SK-N-MC (cell line): ENCODE measurements around the gene TBX3.

ENCODE experiments used
- DNase-seq: peaks from one replicate; pipeline ENCODE4 v3.0.0-alpha.2; 2011; ENCODE audit warnings: low read depth, low spot score
- H3K27ac ChIP-seq: fragments of 200-600 bp; sonication (generic); 2 replicates; pipeline ENCODE4 v1.5.1; 2016; ENCODE audit warnings: mixed run types
- H3K36me3 ChIP-seq: fragments of 200-600 bp; sonication (generic); 2 replicates; pipeline ENCODE4 v1.6.1; 2017; ENCODE audit warnings: antibody characterized with exemption, low read length, mixed read lengths; ENCODE audit not compliant: insufficient read depth
- H3K4me3 ChIP-seq: fragments of 200-600 bp; sonication (generic); 2 replicates; pipeline ENCODE4 v1.5.1; 2016
- H3K9ac ChIP-seq: fragments of 200-600 bp; sonication (generic); 2 replicates; pipeline ENCODE4 v1.8.0; 2017; ENCODE audit warnings: mixed run types, mixed read lengths; ENCODE audit not compliant: insufficient read length
- H3K9me3 ChIP-seq: fragments of 200-600 bp; sonication (generic); 2 replicates; pipeline ENCODE4 v1.6.1; 2017; ENCODE audit warnings: low read depth, mild to moderate bottlenecking, antibody characterized with exemption, low read length, moderate library complexity, mixed read lengths
- EZH2 ChIP-seq: fragments of 200-600 bp; sonication (generic); IDR thresholded peaks from one replicate; pipeline ENCODE4 v1.6.1; 2017; ENCODE audit warnings: antibody characterized with exemption
- FOXP2 ChIP-seq: optimal IDR thresholded peaks from 2 replicates; pipeline ENCODE3; 2011; ENCODE audit warnings: mild to moderate bottlenecking, moderate library complexity; ENCODE audit not compliant: insufficient read depth; ENCODE audit errors: extremely low read length, control extremely low read depth
- POLR2AphosphoS5 ChIP-seq: IDR thresholded peaks from 2 replicates; pipeline ENCODE4 v1.6.1; 2012; ENCODE audit warnings: mild to moderate bottlenecking, low read depth, low read length, borderline replicate concordance

Gene TBX3

GRCh38 chr12:114681116-114681871, 2.7 kb downstream of the TBX3 start:
- Histone ChIP-seq H3K36me3 (peaks cover 33% of the 10 kb centered on the region), H3K9me3 (no peaks in the 10 kb centered on the region), H3K9ac (peak overlapping the region; percentile 49), H3K27ac (no peak overlapping the region), H3K4me3 (peak overlapping the region; percentile 75)
- TF ChIP-seq EZH2 (no peak), FOXP2 (no peak), POLR2AphosphoS5 (no peak)
- no peak for DNase-seq

- no peak overlapping the region for H3K27ac ChIP-seq
- H3K4me3 ChIP-seq = peak overlapping the region; percentile 75
- no peak for DNase-seq
- peak overlapping the region; percentile 49 for H3K9ac ChIP-seq
- no peak for TF ChIP-seq EZH2
- no peak for TF ChIP-seq POLR2AphosphoS5
- no peak for TF ChIP-seq FOXP2
- no peaks in the 10 kb centered on the region for H3K9me3 ChIP-seq
- peaks cover 37% of the 10 kb centered on the region for H3K36me3 ChIP-seq
Observed at GRCh38 chr12:114680604-114681069, 3.3 kb downstream of the TBX3 start.

- peak overlapping the region; percentile 75 for H3K4me3 ChIP-seq
Observed at GRCh38 chr12:114679942-114680341, 4.0 kb downstream of the TBX3 start.

GRCh38 chr12:114679452-114679875, 4.5 kb downstream of the TBX3 start:
- H3K36me3 ChIP-seq = peaks cover 37% of the 10 kb centered on the region
- H3K9ac ChIP-seq = no peak overlapping the region
- no peaks in the 10 kb centered on the region for H3K9me3 ChIP-seq
- no peak for DNase-seq
- H3K27ac ChIP-seq = no peak overlapping the region
- H3K4me3 ChIP-seq = peak overlapping the region; percentile 75
- TF ChIP-seq EZH2 (no peak), POLR2AphosphoS5 (no peak), FOXP2 (no peak)

More at GRCh38 chr12:114679942-114680341, 4.0 kb downstream of the TBX3 start:
- no peaks in the 10 kb centered on the region for H3K9me3 ChIP-seq
- H3K9ac ChIP-seq = peak overlapping the region; percentile 49
- DNase-seq = no peak
- no peak overlapping the region for H3K27ac ChIP-seq
- peaks cover 37% of the 10 kb centered on the region for H3K36me3 ChIP-seq
- TF ChIP-seq EZH2 (no peak), POLR2AphosphoS5 (no peak), FOXP2 (no peak)

DNA sequence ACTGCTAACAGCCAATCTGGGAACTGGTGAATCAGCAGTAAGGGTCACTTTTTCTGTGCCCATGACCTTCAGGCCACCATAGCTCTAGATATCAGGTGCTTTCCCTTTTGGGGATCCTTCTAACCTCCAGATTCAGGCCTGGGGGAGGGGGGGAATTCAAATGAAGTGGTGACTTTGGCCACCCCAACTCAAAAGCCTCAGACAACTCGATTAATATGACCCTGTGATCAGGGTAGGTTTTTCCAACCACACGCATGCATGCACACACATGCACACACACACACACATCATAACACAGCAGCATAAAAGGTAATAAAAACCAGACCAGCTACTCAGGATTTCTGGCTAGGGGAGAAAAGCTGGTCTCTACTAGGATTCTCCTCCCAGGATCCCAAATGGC, 5.3 kb downstream of the TBX3 start:
- no peaks in the 10 kb centered on the region for H3K9me3 ChIP-seq
- H3K4me3 ChIP-seq = 0 out of 2 replicates have a peak overlapping the region, but pooled peaks have one; percentile 9
- H3K36me3 ChIP-seq = peaks cover 39% of the 10 kb centered on the region
- no peak overlapping the region for H3K27ac ChIP-seq
- DNase-seq = no peak
- no peak for TF ChIP-seq FOXP2
- TF ChIP-seq POLR2AphosphoS5 = no peak
- TF ChIP-seq EZH2 = no peak
- H3K9ac ChIP-seq = no peak overlapping the region

DNA sequence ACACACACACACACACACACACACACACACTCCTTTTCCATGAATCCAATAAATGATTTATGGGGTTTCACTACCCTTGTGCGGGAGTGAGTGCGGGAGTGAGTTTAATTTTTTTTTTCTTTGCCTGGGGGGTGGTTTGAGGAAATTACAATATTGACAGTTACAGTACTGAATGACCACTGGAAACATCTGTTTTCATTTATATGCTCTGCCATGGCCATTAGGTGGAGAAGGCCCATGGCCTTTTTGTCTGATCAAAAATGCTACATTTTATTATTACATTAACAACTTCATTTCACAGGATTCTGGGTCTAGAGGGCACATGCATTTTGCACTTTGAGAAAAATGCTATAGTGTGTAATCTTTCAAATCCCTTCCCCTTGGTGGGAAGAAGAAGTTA, 5.9 kb downstream of the TBX3 start:
- no peak overlapping the region for H3K4me3 ChIP-seq
- H3K9me3 ChIP-seq = no peaks in the 10 kb centered on the region
- peaks cover 43% of the 10 kb centered on the region for H3K36me3 ChIP-seq
- no peak overlapping the region for H3K9ac ChIP-seq
- H3K27ac ChIP-seq = no peak overlapping the region
- DNase-seq = no peak
- TF ChIP-seq EZH2 (no peak), FOXP2 (no peak), POLR2AphosphoS5 (no peak)

GRCh38 chr12:114676142-114676741, 7.7 kb downstream of the TBX3 start:
- no peak overlapping the region for H3K9ac ChIP-seq
- peaks cover 41% of the 10 kb centered on the region for H3K36me3 ChIP-seq
- no peak overlapping the region for H3K4me3 ChIP-seq
- no peak for TF ChIP-seq POLR2AphosphoS5
- no peak for TF ChIP-seq EZH2
- no peak for TF ChIP-seq FOXP2
- no peaks in the 10 kb centered on the region for H3K9me3 ChIP-seq
- DNase-seq = no peak
- no peak overlapping the region for H3K27ac ChIP-seq

GRCh38 chr12:114674251-114675047, 9.5 kb downstream of the TBX3 start:
- H3K27ac ChIP-seq = no peak overlapping the region
- H3K9ac ChIP-seq = no peak overlapping the region
- peaks cover 26% of the 10 kb centered on the region for H3K36me3 ChIP-seq
- H3K4me3 ChIP-seq = no peak overlapping the region
- H3K9me3 ChIP-seq = no peaks in the 10 kb centered on the region
- TF ChIP-seq POLR2AphosphoS5 = no peak
- no peak for TF ChIP-seq EZH2
- no peak for TF ChIP-seq FOXP2
- no peak for DNase-seq
